ENCODE results near the gene ZNF211.

The ZNF211 gene

DNA sequence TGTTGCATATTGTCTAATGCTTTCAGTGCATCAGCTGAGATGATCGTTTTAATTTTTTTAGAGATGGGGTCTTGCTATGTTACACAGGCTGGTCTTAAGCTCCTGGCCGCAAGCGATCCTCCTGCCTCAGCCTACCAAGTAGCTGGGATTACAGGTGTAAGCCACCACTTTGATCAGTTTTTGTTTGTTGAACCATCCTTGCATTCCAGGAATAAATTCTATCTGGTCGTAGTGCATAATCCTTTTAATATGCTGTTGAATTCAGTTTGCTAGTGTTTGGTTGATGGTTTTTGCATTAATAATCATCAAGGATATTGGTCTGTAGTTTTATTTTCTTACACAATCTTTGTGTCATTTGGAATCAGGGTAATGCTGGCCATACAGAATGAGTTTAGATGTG lies 4.4 kb downstream of the ZNF211 start:
- no peaks in the 10 kb centered on the region for H3K27me3 Mint-ChIP-seq (ENCODE audit: low read depth)
- no peak overlapping the region for H3K27ac Mint-ChIP-seq
- no peak overlapping the region for H3K4me3 Mint-ChIP-seq
- no peak for DNase-seq (ENCODE audit: low spot score)
- peaks cover 69% of the 10 kb centered on the region for H3K9me3 Mint-ChIP-seq
- peaks cover 84% of the 10 kb centered on the region for H3K36me3 Mint-ChIP-seq (ENCODE audit: low read depth)
- H3K4me1 Mint-ChIP-seq (ENCODE audit: low read depth), result peaks cover 13% of the 10 kb centered on the region

GRCh38 chr19:57641715-57642234 lies 8.8 kb downstream of the ZNF211 start:
- Mint-ChIP-seq H3K27me3 (ENCODE audit: low read depth) (no peaks in the 10 kb centered on the region), H3K27ac (no peak overlapping the region), H3K4me1 (ENCODE audit: low read depth) (no peaks in the 10 kb centered on the region), H3K9me3 (peaks cover 86% of the 10 kb centered on the region), H3K4me3 (no peak overlapping the region), H3K36me3 (ENCODE audit: low read depth) (peaks cover 71% of the 10 kb centered on the region)
- DNase-seq (ENCODE audit: low spot score), result no peak

DNA sequence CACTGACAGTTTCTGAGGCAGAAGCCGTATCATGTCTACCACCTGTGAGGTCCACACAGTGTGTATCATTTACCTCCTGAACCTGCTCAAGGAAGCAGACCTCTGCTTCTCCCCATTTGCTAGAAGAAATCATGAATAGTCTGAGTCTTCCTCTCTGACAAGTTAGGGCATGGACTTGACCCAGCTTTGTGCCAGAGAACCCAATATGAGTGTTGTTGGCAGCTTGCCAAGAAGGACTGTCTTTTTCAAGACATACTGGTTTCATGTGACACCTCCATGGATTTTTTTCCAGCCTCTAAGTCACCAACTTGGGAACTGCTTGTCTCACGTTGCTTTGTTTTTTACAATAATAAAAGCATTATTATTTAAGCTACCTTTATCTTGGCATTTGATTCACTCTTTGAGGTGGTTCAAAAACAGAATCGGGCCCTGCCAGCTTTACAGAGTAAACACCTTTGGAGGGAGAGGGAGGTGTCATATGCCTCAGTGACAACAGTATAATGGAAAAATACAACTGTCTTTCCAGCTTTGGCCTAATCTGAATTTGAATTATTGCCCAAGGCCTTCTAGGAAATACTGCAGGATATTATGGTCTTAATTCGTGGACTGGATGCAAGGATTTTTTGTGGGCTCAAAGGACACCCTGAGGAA lies 9.6 kb downstream of the ZNF211 start:
- H3K9me3 Mint-ChIP-seq, result peaks cover 86% of the 10 kb centered on the region
- no peaks in the 10 kb centered on the region for H3K27me3 Mint-ChIP-seq (ENCODE audit: low read depth)
- DNase-seq (ENCODE audit: low spot score), result no peak
- H3K4me1 Mint-ChIP-seq (ENCODE audit: low read depth), result no peaks in the 10 kb centered on the region
- H3K4me3 Mint-ChIP-seq, result no peak overlapping the region
- peaks cover 64% of the 10 kb centered on the region for H3K36me3 Mint-ChIP-seq (ENCODE audit: low read depth)
- H3K27ac Mint-ChIP-seq, result no peak overlapping the region

GRCh38 chr19:57643734-57644133 lies 10.8 kb downstream of the ZNF211 start:
- H3K36me3 Mint-ChIP-seq (ENCODE audit: low read depth), result peaks cover 53% of the 10 kb centered on the region
- no peaks in the 10 kb centered on the region for H3K27me3 Mint-ChIP-seq (ENCODE audit: low read depth)
- H3K9me3 Mint-ChIP-seq, result peaks cover 89% of the 10 kb centered on the region
- no peak overlapping the region for H3K4me3 Mint-ChIP-seq
- DNase-seq (ENCODE audit: low spot score), result no peak
- H3K4me1 Mint-ChIP-seq (ENCODE audit: low read depth), result no peaks in the 10 kb centered on the region
- H3K27ac Mint-ChIP-seq, result no peak overlapping the region

GRCh38 chr19:57648331-57649003 lies 15.5 kb downstream of the ZNF211 start:
- no peak for DNase-seq (ENCODE audit: low spot score)
- peaks cover 74% of the 10 kb centered on the region for H3K9me3 Mint-ChIP-seq
- no peaks in the 10 kb centered on the region for H3K4me1 Mint-ChIP-seq (ENCODE audit: low read depth)
- H3K27me3 Mint-ChIP-seq (ENCODE audit: low read depth), result no peaks in the 10 kb centered on the region
- peaks cover 6% of the 10 kb centered on the region for H3K36me3 Mint-ChIP-seq (ENCODE audit: low read depth)
- H3K4me3 Mint-ChIP-seq, result no peak overlapping the region
- no peak overlapping the region for H3K27ac Mint-ChIP-seq

GRCh38 chr19:57651654-57651996 lies 18.7 kb downstream of the ZNF211 start:
- H3K4me3 Mint-ChIP-seq, result no peak overlapping the region
- no peak for DNase-seq (ENCODE audit: low spot score)
- H3K27me3 Mint-ChIP-seq (ENCODE audit: low read depth), result no peaks in the 10 kb centered on the region
- H3K27ac Mint-ChIP-seq, result no peak overlapping the region
- H3K36me3 Mint-ChIP-seq (ENCODE audit: low read depth), result no peaks in the 10 kb centered on the region
- peaks cover 81% of the 10 kb centered on the region for H3K9me3 Mint-ChIP-seq
- H3K4me1 Mint-ChIP-seq (ENCODE audit: low read depth), result no peaks in the 10 kb centered on the region

GRCh38 chr19:57653689-57654088 lies 20.7 kb downstream of the ZNF211 start:
- no peaks in the 10 kb centered on the region for H3K4me1 Mint-ChIP-seq (ENCODE audit: low read depth)
- no peaks in the 10 kb centered on the region for H3K36me3 Mint-ChIP-seq (ENCODE audit: low read depth)
- no peak overlapping the region for H3K27ac Mint-ChIP-seq
- H3K27me3 Mint-ChIP-seq (ENCODE audit: low read depth), result no peaks in the 10 kb centered on the region
- DNase-seq (ENCODE audit: low spot score), result no peak
- no peak overlapping the region for H3K4me3 Mint-ChIP-seq
- H3K9me3 Mint-ChIP-seq, result peaks cover 72% of the 10 kb centered on the region

- DNase-seq (ENCODE audit: low spot score), result no peak
- Mint-ChIP-seq H3K4me1 (ENCODE audit: low read depth) (no peaks in the 10 kb centered on the region), H3K4me3 (no peak overlapping the region), H3K27ac (no peak overlapping the region), H3K9me3 (peaks cover 71% of the 10 kb centered on the region), H3K36me3 (ENCODE audit: low read depth) (no peaks in the 10 kb centered on the region), H3K27me3 (ENCODE audit: low read depth) (no peaks in the 10 kb centered on the region)
These were observed 22.5 kb downstream of the ZNF211 start for GRCh38 chr19:57655443-57655842.

- Mint-ChIP-seq H3K9me3 (peaks cover 73% of the 10 kb centered on the region), H3K4me1 (ENCODE audit: low read depth) (no peaks in the 10 kb centered on the region), H3K4me3 (no peak overlapping the region), H3K27me3 (ENCODE audit: low read depth) (no peaks in the 10 kb centered on the region), H3K36me3 (ENCODE audit: low read depth) (no peaks in the 10 kb centered on the region), H3K27ac (no peak overlapping the region)
- no peak for DNase-seq (ENCODE audit: low spot score)
These were observed 23.4 kb downstream of the ZNF211 start for GRCh38 chr19:57656346-57656745.

DNA sequence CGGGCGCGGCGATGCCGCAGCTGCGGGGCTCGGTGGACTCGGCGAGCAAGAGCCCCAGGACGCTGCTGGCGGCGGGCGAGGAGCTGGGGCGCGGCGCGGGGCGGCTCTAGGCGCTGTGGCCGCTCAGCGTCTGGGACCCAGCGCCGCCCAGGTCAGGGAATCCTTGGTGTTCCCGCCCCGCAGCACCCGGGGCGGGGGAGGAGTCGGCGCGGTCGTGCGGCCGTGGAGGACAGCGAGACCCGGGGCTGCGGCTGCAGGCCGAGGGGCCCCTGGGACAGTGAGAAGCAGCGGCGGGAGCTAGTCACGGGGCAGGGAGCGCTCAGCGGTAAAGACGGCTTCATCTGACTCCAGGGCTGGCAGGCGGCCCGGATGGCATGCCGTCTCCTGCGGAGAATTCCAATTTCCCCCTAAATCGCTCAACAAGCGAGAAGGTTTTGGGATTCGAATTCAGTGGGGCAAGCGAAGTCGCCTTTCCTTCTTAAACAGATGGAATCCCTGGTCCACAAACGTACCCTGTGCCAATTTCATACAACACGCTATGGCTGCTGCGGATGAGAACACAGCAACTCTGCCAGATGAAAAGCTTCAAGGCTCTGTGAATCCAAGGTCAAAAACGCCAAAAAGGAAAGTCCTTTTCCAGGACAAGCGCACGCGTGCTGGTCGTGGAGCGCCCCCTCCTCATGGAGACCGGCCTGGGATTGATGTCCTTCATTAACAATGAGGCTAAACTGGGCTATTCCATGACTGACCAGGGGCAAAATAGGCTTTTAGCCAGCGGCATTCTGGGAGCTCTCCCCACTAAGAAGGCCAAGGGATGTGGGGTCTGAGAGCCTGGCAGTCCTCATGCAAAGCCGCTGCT lies 31.5 kb downstream of the ZNF211 start:
- no peak for DNase-seq (ENCODE audit: low spot score)
- Mint-ChIP-seq H3K36me3 (ENCODE audit: low read depth) (no peaks in the 10 kb centered on the region), H3K4me1 (ENCODE audit: low read depth) (peaks cover 3% of the 10 kb centered on the region), H3K4me3 (peak overlapping the region; percentile 80), H3K9me3 (peaks cover 16% of the 10 kb centered on the region), H3K27me3 (ENCODE audit: low read depth) (peaks cover 9% of the 10 kb centered on the region), H3K27ac (no peak overlapping the region)

DNA sequence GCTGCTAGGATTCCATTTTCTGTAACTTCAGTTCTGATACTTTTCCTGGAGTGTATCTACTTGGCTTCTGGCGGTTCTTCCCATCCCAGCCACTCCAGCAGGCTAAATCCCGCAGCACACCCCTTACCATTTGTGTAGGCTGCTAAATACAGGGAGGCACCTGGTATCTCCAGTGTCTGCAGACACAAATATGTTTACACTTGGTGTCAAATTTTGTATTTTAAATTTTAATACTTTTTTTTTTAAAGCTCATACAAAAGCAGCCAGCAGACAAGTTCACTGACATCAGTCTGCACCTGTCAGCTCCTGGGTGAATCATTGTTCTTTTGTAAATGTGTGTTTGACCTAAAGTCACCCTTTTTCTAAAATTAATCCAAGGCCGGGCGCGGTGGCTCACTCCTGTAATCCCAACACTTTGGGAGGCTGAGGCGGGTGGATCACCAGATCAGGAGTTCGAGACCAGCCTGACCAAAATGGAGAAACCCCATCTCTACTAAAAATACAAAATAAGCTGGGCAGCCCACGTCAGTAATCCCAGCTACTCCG lies 32.4 kb downstream of the ZNF211 start:
- H3K36me3 Mint-ChIP-seq (ENCODE audit: low read depth), result no peaks in the 10 kb centered on the region
- H3K4me1 Mint-ChIP-seq (ENCODE audit: low read depth), result peaks cover 3% of the 10 kb centered on the region
- H3K4me3 Mint-ChIP-seq, result no peak overlapping the region
- no peak for DNase-seq (ENCODE audit: low spot score)
- H3K9me3 Mint-ChIP-seq, result peaks cover 11% of the 10 kb centered on the region
- H3K27ac Mint-ChIP-seq, result no peak overlapping the region
- peaks cover 9% of the 10 kb centered on the region for H3K27me3 Mint-ChIP-seq (ENCODE audit: low read depth)

- no peak for DNase-seq (ENCODE audit: low spot score)
- Mint-ChIP-seq H3K27ac (no peak overlapping the region), H3K4me3 (no peak overlapping the region), H3K4me1 (ENCODE audit: low read depth) (peaks cover 3% of the 10 kb centered on the region), H3K36me3 (ENCODE audit: low read depth) (no peaks in the 10 kb centered on the region), H3K27me3 (ENCODE audit: low read depth) (peaks cover 9% of the 10 kb centered on the region), H3K9me3 (peaks cover 12% of the 10 kb centered on the region)
These were observed 34.3 kb downstream of the ZNF211 start for GRCh38 chr19:57667228-57667627.

DNA sequence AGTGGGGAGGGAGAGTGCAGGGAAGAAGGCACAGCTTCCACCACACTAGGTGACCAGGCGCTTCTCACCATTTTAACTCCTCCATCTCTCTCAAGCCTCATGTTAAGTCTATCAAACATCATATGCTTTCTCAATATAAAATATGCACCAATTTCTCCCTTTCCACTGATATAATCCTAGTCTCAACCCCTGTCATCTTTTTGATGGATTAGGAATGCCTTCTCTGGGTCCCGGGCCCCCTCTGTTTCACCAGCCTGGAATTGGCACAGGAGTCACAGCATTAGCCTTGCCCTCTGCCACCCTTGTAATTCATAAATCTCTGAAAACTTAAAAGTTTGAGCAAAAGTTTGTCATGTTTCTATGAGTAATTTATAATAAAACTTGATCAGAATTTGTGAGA lies 35.7 kb downstream of the ZNF211 start, which contains the start of gene ZSCAN4:
Gene ZSCAN4 (plus strand): TSS at position 301 of the 400 bp plus-strand sequence. CDS start 7,211 bp downstream, outside the sequence.
- no peak for DNase-seq (ENCODE audit: low spot score)
- H3K36me3 Mint-ChIP-seq (ENCODE audit: low read depth), result no peaks in the 10 kb centered on the region
- H3K4me1 Mint-ChIP-seq (ENCODE audit: low read depth), result peaks cover 3% of the 10 kb centered on the region
- H3K27me3 Mint-ChIP-seq (ENCODE audit: low read depth), result peaks cover 9% of the 10 kb centered on the region
- H3K4me3 Mint-ChIP-seq, result no peak within 1 kb of the TSS
- no peak within 1 kb of the TSS for H3K27ac Mint-ChIP-seq
- peaks cover 12% of the 10 kb centered on the region for H3K9me3 Mint-ChIP-seq
